ENCODE measurements around the gene SPATA13.

DNA sequence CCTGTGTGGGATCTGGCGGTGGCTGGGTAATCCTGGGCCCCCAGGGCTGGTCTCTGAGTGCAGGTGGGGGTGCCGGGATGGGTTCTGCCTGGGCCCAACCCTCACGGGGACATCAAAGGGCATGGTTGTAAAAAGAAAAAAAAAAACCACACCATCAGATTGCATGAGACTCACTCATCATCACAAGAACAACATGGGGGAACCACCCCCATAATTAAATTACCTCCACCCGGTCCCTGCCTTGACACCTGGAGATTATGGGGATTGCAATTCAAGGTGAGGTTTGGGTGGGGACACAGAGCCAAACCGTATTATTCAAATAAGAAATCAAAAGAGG, 163.2 kb downstream of the SPATA13 start:
- TF ChIP-seq, protein P1, sequence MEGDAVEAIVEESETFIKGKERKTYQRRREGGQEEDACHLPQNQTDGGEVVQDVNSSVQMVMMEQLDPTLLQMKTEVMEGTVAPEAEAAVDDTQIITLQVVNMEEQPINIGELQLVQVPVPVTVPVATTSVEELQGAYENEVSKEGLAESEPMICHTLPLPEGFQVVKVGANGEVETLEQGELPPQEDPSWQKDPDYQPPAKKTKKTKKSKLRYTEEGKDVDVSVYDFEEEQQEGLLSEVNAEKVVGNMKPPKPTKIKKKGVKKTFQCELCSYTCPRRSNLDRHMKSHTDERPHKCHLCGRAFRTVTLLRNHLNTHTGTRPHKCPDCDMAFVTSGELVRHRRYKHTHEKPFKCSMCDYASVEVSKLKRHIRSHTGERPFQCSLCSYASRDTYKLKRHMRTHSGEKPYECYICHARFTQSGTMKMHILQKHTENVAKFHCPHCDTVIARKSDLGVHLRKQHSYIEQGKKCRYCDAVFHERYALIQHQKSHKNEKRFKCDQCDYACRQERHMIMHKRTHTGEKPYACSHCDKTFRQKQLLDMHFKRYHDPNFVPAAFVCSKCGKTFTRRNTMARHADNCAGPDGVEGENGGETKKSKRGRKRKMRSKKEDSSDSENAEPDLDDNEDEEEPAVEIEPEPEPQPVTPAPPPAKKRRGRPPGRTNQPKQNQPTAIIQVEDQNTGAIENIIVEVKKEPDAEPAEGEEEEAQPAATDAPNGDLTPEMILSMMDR (IDR thresholded peaks at IDR 0.05 in 8 of 11, conservative IDR thresholded peaks at IDR 0.05 in 3 of 11): no peak
- TF ChIP-seq POLR2A (IDR thresholded peaks at IDR 0.05): no peak
